Measurements from ENCODE around the gene GP1BA.
A peak's percentile ranks its signal among the peaks of the same experiment; 100 is the strongest.

The GP1BA gene

DNA sequence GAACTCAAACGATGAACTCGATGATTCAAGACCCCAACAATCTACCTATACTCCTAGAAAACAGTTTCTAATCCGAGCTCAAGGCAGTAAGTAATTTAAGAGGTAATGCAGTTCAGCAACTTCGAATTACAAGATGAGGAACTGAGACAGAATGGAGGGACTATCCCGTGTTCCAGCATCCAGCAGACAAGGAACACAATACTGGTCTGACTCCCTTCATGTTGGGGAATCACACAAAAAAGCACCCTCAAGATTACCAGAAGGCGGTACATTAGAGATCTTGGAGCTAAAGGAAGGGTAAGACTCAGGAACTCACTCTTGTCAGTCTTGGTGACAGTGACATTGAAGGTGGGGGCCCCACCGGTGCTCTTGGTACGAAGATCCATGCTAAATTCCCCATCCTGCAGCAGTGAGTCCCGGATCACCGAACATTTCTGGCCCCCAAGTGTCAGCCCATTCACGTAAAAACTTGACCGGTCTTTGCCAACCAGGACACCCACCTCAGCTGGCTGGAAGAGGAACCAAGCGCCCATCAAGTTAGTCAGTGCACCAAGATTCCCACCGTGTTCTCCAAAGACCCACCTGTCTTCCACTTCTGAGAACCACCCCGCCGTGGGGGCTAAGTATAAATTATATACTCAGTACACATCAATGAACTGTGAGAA is 14.4 kb downstream of the GP1BA start:
- in situ Hi-C loops (cut with HindIII; ENCODE audit: low pct_ligation_motif_present, low sequenced_read_pairs) = no loop called here
- Histone ChIP-seq H3K36me3 (replicated peaks) (peaks cover 57% of the 10 kb centered on the region), H3K27me3 (replicated peaks) (no peaks in the 10 kb centered on the region), H3K4me3 (ENCODE audit: low read depth, low read length) (peak overlapping the region; percentile 99), H3K27ac (peak overlapping the region; percentile 44)
- TF ChIP-seq, protein P1, sequence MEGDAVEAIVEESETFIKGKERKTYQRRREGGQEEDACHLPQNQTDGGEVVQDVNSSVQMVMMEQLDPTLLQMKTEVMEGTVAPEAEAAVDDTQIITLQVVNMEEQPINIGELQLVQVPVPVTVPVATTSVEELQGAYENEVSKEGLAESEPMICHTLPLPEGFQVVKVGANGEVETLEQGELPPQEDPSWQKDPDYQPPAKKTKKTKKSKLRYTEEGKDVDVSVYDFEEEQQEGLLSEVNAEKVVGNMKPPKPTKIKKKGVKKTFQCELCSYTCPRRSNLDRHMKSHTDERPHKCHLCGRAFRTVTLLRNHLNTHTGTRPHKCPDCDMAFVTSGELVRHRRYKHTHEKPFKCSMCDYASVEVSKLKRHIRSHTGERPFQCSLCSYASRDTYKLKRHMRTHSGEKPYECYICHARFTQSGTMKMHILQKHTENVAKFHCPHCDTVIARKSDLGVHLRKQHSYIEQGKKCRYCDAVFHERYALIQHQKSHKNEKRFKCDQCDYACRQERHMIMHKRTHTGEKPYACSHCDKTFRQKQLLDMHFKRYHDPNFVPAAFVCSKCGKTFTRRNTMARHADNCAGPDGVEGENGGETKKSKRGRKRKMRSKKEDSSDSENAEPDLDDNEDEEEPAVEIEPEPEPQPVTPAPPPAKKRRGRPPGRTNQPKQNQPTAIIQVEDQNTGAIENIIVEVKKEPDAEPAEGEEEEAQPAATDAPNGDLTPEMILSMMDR (IDR thresholded peaks at IDR 0.05; ENCODE audit: low read depth, low read length, missing control alignments) = no peak
- DNase-seq = no peak

DNA sequence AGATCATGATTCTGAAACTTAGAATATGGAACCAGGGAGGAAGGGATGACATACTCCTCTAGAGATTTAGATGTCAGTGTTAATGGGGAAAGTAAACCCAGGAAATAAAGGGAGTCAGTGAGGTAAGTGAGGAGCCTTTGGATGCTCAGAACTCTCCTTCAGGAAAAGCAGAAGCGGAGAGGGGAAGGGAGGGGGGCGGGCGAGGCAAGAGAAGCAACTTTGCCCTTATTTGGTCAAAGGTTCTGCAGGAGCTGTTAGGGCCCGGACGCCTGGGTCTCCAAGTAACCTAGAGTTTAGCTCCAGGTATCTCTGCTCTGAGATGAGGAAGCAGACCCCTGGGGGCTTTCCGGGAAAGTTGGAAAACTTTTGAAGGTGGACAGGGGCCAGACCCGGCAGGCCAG is 14.9 kb downstream of the GP1BA start:
- DNase-seq = no peak
- H3K36me3 ChIP-seq (replicated peaks) = peaks cover 57% of the 10 kb centered on the region
- TF ChIP-seq, protein P1 (IDR thresholded peaks at IDR 0.05; ENCODE audit: low read depth, low read length, missing control alignments) = no peak
- H3K27ac ChIP-seq = peak overlapping the region; percentile 44
- peak overlapping the region; percentile 99 for H3K4me3 ChIP-seq (ENCODE audit: low read depth, low read length)
- no peaks in the 10 kb centered on the region for H3K27me3 ChIP-seq (replicated peaks)
- in situ Hi-C loops (cut with HindIII; ENCODE audit: low pct_ligation_motif_present, low sequenced_read_pairs) = no loop called here

DNA sequence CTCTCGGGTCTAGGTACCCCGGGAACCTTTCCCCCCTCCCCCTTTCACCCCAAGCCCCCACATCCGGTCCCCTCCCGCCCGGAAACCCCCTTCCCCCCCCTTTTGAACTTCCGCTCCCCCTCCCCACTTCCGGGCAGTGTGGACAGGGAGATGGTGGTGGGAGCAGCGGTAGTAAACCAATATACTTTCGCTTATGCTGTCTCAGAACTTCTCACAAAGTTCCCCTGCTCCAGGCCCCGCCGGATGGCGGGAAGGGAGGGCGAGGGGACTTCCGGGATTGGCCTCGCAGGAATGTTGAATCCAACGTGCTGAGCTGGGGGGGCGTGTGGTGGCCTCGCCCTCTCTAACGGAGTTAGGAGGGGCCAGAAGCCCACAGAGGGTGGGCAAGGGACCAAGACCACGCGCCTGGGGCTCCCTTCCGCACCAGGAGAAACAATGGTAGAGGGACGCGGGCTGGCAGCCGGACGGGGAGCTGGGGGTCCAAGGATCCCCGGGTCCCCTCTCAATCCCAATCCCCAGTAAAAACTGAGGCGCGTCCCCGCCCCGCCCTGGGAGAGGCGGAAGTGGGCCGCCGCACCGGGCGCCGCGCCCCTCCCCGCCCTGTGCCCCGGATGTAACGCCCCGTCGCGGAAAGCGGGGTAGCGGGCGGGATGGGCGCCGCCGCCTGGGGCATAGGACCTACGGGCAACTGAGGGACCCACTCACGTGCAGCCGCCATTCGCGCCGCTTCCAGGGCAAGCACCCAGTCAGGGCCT is 15.5 kb downstream of the GP1BA start:
- DNase-seq = peak; percentile 29
- Histone ChIP-seq H3K27me3 (replicated peaks) (no peaks in the 10 kb centered on the region), H3K36me3 (replicated peaks) (peaks cover 55% of the 10 kb centered on the region), H3K4me3 (ENCODE audit: low read depth, low read length) (peak overlapping the region; percentile 99), H3K27ac (peak overlapping the region; percentile 88)
- in situ Hi-C loops (cut with HindIII; ENCODE audit: low pct_ligation_motif_present, low sequenced_read_pairs) = no loop called here
- TF ChIP-seq, protein P1 (IDR thresholded peaks at IDR 0.05; ENCODE audit: low read depth, low read length, missing control alignments) = no peak

DNA sequence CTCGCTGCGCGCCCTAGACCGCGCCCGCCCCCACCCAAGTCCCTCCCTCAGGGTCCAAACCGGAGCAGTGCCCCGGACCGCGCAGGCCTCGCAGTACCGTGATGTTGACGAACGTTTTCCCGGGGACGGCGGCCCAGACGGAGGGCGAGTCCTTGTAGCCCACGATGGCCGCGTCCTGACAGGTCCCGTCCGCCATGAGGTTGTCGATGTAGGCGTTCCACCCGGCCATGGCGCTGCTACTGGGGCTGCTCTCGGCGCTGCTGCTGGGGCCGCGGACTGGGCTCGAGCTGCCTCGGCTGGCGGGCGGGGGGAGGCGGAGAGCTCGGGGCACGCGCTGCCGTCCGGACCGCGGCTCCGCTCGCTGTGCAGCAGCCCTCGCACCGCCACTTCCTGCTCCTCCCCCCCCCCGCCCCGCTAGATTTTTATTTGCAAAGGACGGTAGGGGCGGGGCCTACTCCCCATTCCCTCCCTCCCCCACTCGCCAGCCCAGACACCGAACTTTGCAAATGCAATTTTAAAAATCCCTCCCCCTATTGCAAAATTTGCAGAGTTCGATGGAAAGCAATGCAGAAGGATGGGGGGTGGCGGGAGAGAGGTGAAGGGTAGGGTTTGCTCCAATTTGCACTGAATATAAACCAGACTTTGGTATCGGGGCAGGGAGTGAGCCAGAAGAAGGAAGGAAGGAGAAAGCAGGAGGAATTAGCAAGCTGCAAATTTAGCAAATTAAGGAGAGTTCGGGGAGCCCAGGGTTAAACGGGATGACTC is 16.3 kb downstream of the GP1BA start, which contains the start of gene PFN1:
Gene PFN1 (minus strand): TSS at position 365 of the 765 bp plus-strand sequence. CDS start 136 bp downstream, at position 229.
- no peaks in the 10 kb centered on the region for H3K27me3 ChIP-seq (replicated peaks)

DNA sequence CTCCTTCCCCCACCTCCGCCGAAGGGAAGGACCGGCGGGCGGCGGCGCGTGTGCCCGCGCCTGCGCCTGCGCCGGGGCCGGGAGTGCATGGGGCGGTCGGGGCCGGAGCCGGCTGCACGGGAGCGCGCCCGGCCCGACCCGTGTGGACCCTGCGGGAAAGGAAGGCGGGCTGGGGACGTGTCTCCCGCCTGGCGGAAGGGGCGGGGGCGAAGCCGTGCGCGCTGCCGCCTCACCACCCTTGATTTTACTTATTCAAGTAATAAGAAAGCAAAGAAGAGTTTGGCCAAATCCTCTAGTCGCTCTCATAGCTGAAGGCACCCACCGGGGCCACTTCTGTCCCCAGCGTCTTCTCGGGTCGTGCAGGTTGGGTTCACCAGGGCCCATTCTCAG is 16.8 kb downstream of the GP1BA start:
- no peaks in the 10 kb centered on the region for H3K27me3 ChIP-seq (replicated peaks)
- peak; percentile 73 for DNase-seq
- peak overlapping the region; percentile 88 for H3K27ac ChIP-seq
- H3K36me3 ChIP-seq (replicated peaks) = peaks cover 41% of the 10 kb centered on the region
- peak overlapping the region; percentile 60 for H3K4me3 ChIP-seq (ENCODE audit: low read depth, low read length)
- in situ Hi-C loops (cut with HindIII; ENCODE audit: low pct_ligation_motif_present, low sequenced_read_pairs) = no loop called here
- TF ChIP-seq, protein P1 (IDR thresholded peaks at IDR 0.05; ENCODE audit: low read depth, low read length, missing control alignments) = no peak

More for the DNA sequence above, 16.3 kb downstream of the GP1BA start, which contains the start of gene PFN1:
- Histone ChIP-seq H3K27ac (peak within 1 kb of the TSS; percentile 88), H3K4me3 (ENCODE audit: low read depth, low read length) (peak within 1 kb of the TSS; percentile 99), H3K36me3 (replicated peaks) (peaks cover 47% of the 10 kb centered on the region)
- in situ Hi-C loops (cut with HindIII; ENCODE audit: low pct_ligation_motif_present, low sequenced_read_pairs) = no loop called here
- peak; percentile 88 for DNase-seq
- TF ChIP-seq, protein P1 (IDR thresholded peaks at IDR 0.05; ENCODE audit: low read depth, low read length, missing control alignments) = no peak
